ENCODE data around the gene CAT.

The CAT gene

DNA sequence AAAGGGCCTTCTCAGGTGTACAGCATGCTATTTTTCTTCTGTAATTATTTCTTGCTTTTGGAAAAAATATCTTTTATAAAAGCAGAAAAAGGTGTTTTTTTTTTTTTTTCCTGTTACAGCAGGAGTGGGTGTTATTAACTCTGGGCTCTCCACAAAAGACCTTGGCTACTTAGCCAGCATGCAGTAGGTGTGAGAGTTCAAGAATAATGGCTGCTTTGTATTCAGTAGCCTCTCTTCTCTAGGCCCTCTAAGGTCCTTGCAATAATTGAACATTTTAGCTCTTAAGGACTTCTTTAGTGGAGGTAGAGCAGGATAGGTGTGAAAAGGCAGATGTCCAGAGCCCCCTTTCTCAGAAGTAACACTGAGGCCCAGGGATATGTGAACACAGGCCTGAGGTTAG, 71.5 kb downstream of the CAT start:
- DNase-seq (ENCODE audit: low spot score) = no peak
- TF ChIP-seq, protein P1, sequence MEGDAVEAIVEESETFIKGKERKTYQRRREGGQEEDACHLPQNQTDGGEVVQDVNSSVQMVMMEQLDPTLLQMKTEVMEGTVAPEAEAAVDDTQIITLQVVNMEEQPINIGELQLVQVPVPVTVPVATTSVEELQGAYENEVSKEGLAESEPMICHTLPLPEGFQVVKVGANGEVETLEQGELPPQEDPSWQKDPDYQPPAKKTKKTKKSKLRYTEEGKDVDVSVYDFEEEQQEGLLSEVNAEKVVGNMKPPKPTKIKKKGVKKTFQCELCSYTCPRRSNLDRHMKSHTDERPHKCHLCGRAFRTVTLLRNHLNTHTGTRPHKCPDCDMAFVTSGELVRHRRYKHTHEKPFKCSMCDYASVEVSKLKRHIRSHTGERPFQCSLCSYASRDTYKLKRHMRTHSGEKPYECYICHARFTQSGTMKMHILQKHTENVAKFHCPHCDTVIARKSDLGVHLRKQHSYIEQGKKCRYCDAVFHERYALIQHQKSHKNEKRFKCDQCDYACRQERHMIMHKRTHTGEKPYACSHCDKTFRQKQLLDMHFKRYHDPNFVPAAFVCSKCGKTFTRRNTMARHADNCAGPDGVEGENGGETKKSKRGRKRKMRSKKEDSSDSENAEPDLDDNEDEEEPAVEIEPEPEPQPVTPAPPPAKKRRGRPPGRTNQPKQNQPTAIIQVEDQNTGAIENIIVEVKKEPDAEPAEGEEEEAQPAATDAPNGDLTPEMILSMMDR (IDR thresholded peaks at IDR 0.05) = no peak
- Histone ChIP-seq H3K4me3 (no peak overlapping the region), H3K27ac (no peak overlapping the region)

DNA sequence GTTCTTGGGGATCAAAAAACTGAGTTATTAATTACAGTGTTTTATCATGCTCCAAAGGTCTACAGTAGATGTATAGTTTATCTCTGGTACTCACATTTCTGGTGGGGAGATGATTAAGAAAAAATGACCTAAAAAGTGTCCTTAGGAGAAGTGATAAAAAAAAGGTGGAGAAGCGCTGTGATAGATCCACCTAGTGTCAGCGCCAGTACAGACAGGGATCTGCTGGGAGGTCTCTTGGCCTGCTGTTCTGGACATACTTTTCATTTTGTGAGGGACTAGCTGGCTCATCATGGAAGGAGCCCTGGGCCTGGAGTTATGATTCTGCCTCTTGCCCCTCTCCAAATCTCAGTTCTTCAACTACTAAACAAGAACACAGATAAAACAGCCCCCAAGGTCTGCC, 71.9 kb downstream of the CAT start:
- Histone ChIP-seq H3K27ac (no peak overlapping the region), H3K4me3 (no peak overlapping the region)
- TF ChIP-seq, protein P1 (IDR thresholded peaks at IDR 0.05) = no peak

DNA sequence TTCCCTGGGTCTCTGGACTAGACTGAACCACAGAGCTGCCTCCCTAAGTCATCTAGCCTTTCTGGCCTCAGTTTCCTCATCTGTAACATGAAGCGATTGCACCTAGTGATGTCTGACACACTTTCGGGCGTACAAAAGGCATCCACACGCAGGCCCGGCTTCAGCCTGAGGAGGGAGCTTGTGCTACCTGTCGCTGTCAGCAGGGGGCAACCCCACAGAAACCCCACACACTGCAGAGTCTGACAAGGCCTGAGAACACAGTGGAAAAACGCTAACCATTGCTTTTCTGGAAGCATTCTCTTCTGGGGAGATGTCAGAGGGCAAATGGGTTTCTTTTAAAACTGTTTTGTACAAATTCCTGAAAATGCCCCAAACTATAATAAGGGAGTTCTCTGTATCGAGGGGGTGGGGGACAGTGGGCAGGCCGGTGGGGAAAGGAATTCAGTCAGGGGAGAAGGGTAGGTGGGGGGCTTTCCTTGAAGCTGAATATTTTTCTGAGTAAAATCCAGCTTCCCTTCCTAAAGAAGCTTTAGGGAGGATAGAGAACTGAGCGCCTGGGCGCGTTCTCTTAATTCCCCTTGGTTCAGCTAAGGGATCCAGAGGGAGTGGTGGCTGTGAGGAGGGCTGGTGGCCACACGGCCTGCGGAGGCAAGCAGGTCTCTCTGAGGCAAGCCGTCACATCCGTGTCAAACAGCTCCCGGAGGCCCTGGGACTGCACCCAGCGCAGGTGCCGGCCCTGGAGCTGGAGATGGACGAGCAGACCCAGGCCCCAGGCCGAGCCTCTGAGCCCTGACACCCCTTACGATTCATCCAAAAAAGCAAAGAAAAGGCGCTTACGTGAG, 74.3 kb downstream of the CAT start:
- Histone ChIP-seq H3K27ac (no peak overlapping the region), H3K4me3 (no peak overlapping the region)
- TF ChIP-seq, protein P1 (IDR thresholded peaks at IDR 0.05) = no peak
- DNase-seq (ENCODE audit: low spot score) = no peak

More for the DNA sequence above, 71.9 kb downstream of the CAT start:
- no peak for DNase-seq (ENCODE audit: low spot score)

DNA sequence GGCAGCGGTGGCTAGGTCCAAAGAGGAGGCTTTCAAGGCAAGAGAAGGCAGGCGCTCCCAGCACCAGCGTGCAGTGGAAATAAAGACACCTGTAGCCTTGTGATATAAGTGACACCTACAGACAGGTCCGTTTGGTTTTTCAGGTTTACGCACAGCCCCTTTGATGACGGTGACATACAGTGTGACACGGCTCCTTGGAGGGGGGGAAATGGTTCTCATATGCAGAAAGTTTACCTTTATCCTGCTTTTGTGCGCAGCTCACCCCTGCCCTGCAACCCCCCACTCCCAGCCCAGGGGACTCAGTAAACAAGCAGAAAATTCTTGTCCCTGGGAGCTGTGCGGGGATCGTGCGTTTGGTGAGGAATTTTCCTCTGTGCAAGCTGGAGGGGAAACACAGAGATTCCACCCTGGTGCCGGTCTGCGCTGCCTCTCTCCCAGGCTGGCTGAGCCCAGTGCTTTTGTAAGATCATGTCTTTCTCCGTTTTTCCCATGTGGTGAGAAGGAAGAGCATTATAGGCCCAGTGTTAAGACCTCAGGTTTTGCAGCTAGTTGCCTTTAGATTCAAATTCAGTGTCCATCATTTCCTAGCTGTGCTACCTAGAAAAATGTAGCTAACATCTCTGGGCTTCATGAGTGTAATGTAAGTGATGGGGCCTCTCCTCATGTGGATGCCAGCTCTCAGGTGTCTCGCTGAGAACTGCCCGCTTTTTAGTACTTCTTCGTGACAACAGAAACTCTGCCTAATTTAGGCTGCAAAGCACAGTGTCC, 75.1 kb downstream of the CAT start, which contains the start of gene ELF5:
Gene ELF5 (minus strand): TSS at position 113 of the 768 bp plus-strand sequence. CDS start 8,045 bp downstream, outside the sequence.
- Histone ChIP-seq H3K27ac (no peak within 1 kb of the TSS), H3K4me3 (no peak within 1 kb of the TSS)
- DNase-seq (ENCODE audit: low spot score) = no peak
- TF ChIP-seq, protein P1 (IDR thresholded peaks at IDR 0.05) = no peak

DNA sequence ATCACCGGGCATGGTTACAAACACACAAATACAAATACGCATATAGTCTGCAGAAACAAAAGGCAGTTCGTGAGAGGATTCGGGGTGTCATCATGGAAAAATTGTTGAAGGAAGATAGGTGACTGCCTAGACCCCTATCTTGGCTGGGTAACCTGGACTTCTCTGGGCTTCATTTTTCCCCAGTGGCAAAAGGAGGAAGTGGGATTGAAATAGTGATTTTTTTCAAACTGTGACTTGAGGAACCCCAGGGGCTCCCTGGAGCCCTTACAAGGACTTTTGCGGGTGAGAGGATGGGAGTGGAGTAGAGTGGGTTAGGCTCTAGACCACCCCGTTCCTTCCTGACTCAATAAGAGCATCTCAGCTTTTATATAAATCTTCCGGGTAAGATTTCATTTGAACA, 75.9 kb downstream of the CAT start:
- H3K4me3 ChIP-seq = no peak overlapping the region
- TF ChIP-seq, protein P1 (IDR thresholded peaks at IDR 0.05) = no peak
- DNase-seq (ENCODE audit: low spot score) = no peak
- H3K27ac ChIP-seq = no peak overlapping the region

DNA sequence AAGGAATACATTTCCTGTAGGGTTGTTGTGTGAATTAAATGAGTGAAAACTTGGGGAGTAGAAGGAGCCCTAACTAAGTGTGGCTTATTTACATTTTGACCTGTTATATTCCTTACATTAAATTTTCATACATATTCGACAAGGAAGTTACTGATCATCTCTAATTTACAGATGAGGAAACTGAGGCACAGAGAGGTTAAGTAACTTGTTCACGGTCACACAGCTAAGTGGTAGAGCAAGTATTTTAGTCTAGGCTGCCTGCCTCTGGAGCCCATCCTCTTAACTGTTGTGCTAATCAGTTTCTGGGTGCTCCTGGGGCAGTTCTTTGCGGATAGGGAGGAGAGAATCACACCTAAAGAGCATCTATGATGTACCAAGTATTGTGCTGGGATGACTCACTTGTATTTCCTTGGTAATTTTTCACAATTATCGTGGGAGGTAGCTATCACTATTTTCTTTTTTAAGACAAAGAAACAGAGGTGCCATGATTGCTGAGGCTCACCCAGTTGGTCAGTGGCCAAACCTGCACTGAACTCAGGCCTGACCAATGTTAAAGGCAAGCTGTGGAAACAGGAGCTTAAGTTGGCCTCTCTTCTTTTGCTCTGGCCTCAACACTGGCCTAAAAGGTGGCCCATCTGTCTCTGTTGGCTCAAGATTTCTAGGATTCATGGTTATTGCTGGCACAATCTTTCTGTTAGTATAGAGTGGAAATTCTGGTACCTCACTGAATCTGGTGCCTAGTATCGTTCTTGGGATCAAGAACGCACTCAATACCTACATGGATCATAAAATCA, 77.7 kb downstream of the CAT start:
- H3K4me3 ChIP-seq = no peak overlapping the region
- no peak for DNase-seq (ENCODE audit: low spot score)
- H3K27ac ChIP-seq = no peak overlapping the region
- TF ChIP-seq, protein P1 (IDR thresholded peaks at IDR 0.05) = no peak

Measured in coronary artery (tissue), 2 donors.